Ramos (cell line): ENCODE data around the gene STIMATE.

Experiments
- in situ Hi-C: fragments of 300-500 bp; cut with MboI; formaldehyde crosslinking; loops from one replicate; pipeline ENCODE4 v1.14.3; 2022; ENCODE audit warnings: low sequenced_read_pairs; ENCODE audit not compliant: unreplicated experiment

The STIMATE gene

GRCh38 chr3:52827441-52827840 lies 69.9 kb downstream of the STIMATE start:
- in situ Hi-C loops, result no loop called here

GRCh38 chr3:52824037-52824436 lies 73.3 kb downstream of the STIMATE start:
- in situ Hi-C loops, result no loop called here

- in situ Hi-C loops, result no loop called here
Measured at GRCh38 chr3:52822363-52822762, 75.0 kb downstream of the STIMATE start.

- in situ Hi-C loops, result no loop called here
Measured at GRCh38 chr3:52820736-52821135, 76.6 kb downstream of the STIMATE start.

DNA sequence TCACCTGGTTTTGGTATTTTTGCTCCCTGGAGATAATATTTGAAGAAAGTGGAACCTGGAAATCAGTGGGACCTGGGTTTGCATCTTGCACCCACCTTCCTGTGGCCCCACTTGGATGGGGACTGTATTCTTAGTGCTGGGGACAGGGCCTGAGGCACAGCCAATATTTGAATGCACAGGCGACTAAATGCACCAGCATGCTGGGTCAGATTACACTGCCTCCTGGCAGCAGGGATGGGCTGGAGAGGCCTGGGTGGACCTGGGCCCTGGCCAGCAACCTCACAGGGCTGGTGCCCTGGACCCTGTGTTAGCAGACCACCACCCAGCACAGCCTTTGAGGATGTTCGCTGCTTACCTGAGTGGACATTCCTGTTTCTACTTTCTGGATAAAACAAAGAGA lies 77.4 kb downstream of the STIMATE start:
- in situ Hi-C loops, result no loop called here

DNA sequence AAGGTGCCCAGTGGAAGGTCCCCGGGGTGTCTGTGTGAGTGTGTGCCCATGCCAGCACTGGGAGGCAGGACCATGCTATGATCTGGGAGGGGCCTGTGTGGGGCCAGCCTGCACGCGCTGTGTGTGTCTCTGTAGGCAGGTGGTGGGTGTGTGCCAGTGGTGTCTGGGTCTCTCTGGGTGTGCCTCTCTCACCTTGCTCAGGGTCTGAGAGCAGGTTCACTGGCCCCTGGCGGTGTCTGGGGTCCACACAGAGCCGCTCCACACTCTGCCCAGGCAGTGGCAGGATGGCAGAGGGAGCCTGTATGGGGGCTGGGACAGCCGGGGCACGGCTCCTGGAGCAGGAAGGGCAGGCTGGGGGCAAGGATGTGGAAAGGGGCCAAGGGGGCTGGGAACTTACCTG lies 79.5 kb downstream of the STIMATE start:
- in situ Hi-C loops, result no loop called here

DNA sequence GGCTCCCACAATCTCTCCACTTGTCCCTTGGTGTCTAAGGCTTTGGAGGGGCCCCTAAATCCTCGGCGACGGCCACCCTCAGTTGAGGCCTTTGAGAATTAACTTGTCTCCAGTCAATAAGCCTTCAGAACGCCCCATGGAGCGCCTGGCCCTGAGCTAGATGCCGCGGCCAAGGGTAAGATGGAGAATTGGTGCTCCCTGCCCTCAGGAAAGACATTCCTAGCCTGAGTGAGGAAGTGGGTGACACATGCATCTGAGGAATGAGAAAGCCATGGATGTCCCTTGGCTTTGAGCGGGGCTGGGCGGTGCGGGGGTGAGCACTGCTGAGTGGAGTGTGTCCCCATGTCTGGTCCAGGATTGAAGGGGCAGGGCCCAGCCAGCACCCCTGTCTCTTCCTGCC lies 80.1 kb downstream of the STIMATE start:
- in situ Hi-C loops, result no loop called here

DNA sequence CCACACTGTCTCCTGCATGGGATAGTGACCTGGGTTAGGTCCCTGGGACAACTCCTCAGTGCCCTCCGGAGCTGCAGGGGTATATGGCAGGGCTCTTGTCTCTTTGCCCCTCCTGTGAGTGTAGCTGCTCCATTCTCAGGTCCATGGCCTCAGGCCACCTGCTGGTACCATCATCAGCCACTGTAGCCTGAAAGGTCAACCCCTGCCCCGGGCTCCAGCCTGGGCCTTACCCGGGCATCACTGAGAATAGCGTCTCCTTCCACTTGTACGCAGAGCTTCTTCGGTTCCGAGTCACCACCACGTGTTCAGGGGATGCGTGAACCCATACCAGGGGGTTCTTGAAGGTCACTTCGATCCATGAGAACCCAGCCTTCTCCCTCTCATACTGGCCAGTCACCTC lies 80.7 kb downstream of the STIMATE start:
- in situ Hi-C loops, result no loop called here

DNA sequence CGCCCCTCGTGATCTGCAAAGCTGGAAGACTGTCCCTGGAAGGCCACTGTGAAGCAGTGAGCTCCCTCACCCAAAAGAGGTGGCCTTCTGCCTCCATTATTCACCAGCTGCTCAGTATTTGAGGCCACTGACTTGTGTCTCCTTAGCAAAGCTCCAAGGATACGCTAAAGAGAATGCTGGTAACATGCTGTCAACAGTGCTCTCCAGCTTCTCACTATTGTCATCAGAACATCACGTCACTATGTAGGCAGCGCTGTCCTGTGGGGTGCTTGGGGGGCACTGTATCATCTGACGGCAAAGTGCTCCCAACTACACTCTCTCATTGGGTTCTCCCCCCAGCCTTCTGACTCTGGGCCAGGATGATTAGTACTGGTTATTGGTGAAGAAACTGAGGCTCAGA lies 81.1 kb downstream of the STIMATE start:
- in situ Hi-C loops, result no loop called here

DNA sequence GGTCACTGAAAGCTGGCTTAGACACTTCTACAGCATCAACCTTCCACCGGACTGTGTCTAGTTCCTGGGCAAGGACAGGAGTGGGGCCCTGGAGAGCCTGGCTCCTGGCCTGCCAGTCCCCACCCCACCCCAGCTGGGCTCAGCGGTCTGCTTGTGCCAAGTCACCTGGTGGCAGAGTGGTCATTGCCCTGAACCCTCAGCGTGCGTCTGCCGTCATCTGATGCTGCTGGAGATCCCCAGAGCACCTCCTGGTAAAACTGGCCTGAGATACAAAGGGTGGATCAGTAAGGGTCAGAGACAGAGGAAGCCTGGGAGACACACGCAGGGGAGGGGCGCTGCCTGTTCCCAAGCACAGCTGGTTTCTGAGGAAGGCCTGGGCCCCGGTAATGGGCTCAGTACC lies 83.5 kb downstream of the STIMATE start:
- in situ Hi-C loops, result no loop called here

DNA sequence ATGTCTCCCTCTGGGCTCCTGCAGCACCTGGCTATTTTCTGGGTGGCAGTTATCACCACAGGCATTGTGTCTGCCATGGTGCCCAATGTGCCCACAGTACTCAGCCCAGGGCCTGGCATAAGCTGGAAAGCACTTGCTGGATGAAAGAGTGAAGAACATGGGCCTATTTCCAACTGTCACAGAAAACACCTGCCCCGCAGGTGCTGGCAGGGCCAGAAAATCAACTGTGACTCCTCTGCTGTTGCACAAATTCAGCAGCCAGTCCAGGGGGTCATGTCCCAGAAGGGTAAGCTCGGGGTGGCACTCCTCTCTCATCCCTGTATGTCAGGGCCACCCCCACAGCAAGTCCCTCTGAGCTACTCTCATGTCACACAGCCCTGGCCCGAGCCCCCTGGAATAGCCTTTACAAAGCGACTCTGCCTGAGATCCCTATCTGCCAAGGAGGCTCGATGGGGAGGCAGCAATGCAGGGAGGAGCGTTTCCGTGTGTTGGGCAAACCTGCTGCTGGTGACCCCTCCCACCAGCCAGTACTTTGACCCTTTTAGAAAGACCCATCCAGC lies 85.8 kb downstream of the STIMATE start:
- in situ Hi-C loops, result no loop called here

DNA sequence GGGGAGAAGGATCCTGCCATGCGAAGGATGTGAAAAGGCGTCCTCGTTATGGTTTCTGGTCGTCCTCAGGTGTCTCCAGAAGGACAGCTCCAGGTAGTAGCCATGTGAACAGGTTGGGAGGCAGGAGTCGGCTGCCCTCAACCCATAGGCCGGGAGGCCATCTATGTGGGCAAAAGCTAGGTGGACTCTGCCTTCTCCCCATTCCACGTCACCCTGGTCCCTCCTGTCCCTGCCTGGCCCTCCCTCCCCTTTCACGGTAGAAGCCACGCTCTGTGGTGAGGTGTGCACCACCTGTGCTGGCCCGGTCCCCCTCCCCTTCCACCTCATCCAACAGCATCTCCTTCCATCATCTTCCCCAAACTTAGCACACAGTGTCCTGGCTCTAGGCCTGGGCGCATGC lies 86.4 kb downstream of the STIMATE start:
- in situ Hi-C loops, result no loop called here

GRCh38 chr3:52809662-52810377 lies 87.5 kb downstream of the STIMATE start:
- in situ Hi-C loops, result no loop called here

DNA sequence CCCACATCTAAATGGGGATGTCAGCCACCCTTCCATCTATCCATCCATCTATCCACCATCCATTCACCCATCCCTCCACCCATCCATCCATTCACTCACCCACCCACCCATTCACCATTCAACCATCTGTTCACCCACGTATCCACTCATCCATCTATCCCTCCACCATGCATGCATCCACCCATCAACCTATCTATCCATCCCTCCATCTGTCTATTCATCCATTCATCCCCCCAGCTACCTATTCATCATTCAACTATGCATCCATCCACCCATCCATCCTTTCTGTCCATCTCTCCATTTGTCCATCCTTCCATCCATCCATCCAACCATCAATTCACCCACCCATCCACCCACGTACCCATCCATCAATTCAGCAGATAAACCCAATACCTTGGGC lies 88.2 kb downstream of the STIMATE start:
- in situ Hi-C loops, result no loop called here

DNA sequence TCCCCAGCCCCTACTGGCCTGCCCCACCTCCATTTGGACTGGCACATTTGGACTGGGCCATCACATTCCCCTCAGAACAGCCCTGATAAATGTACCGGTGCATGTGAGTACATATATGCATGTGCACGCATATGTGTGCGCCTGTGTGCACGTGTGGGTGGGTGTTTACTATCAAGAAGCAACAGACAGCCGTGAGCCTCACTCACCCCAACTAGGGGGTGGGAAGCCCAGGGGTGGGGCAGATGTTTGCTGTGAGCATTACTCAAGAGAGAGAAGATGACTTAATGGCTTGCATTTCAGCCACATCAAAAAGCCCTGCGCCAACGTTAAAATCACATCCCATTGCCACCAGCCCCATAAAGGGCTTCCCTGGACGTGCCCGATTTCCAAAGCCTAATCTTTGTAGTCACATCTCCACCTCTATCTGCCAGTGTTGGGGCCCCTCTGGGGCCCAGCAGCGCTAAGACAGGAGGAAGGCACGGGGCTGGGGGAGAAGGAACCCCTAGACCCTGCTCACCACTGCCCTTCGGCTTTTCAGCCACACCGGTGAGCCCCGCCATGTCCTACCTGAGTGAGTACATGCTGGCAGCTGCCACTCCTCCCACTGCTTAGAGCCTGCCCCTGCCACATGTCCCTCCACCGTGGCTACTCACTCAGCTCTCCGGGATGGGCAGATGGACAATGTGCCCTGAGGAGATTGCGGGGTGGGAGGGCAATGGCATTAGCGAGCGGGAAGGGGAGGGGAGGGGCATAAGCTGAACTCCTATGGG lies 91.9 kb downstream of the STIMATE start:
- in situ Hi-C loops, result no loop called here

GRCh38 chr3:52801839-52802238 lies 95.5 kb downstream of the STIMATE start:
- in situ Hi-C loops, result no loop called here

- in situ Hi-C loops, result no loop called here
Measured at GRCh38 chr3:52800079-52800478, 97.3 kb downstream of the STIMATE start.

GRCh38 chr3:52798978-52799476 lies 98.3 kb downstream of the STIMATE start:
- in situ Hi-C loops, result no loop called here

DNA sequence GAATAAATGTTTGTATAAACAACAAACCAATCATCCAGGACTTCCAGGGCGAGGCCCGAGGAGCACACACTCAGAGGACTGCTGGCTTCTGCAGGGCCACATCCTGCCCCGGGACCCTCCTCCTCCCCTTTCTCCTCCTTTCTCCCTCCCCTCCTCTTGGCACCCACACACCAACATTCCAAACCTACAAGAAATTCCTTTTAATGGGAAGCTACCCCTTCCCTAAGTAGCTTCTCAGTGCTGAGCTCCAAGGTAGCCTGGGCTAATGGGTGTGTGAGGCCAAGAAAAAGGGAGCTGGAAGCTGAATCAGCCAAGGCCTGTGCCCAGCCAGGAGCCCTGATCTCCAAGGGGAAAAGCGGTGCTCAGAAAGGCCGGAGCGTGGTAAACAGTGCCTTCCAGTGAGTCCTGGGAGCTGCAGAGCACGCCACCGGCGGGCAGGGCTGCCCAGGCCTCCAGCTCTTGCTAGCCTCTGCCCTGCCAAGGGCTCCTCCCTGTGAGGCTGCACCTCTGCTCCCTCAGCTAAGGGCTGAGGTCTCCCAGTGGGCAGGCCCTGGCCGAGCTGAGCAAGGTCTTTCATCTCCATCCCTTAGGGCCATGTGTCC lies 98.9 kb downstream of the STIMATE start:
- in situ Hi-C loops, result no loop called here

- in situ Hi-C loops, result no loop called here
Measured at GRCh38 chr3:52796411-52796810, 100.9 kb downstream of the STIMATE start.

DNA sequence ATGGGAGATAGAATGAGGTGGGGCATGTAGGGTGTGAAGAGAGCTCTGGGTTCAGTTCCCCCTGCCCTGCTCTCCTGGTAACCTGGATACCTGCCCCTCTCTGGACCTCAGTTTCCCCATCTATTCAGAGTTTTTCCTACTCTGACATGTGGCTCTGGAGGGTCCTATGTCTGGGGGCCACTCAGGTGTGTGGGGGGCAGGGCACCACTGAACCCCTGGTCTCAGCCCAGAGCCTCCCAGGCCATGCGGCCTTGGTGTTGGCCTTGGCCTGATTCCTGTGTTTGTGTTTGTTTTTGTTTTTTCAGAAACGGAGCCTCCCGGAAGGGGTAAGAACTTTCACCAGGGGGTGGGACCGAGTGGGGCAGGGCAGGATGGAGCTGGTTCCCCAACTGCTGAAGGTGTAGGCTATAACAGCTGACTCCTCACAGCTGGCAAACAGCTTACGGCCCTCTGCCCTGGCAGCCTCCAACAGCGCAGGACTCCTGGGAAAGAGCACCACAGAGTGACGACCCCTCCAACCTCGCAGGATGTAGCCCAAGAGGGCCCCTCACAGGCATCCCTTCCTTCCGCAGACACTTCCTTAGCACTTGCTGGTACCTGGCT lies 101.9 kb downstream of the STIMATE start:
- in situ Hi-C loops, result no loop called here
